DOHH2 (cell line): ENCODE measurements around the gene SLC25A42.

Experiments used
- H3F3A ChIP-seq: fragments of 200-600 bp; sonication (generic), shearing (Covaris generic); 2 replicates; pipeline ENCODE4 v1.6.0; 2016; ENCODE audit warnings: antibody characterized with exemption, mild to moderate bottlenecking; ENCODE audit not compliant: control insufficient read depth, insufficient read depth
- H3K27ac ChIP-seq: fragments of 200-600 bp; sonication (generic); 2 replicates; pipeline ENCODE4 v1.5.1; 2014; ENCODE audit warnings: low read depth, mild to moderate bottlenecking, low read length, moderate library complexity
- H3K27me3 ChIP-seq: fragments of 200-600 bp; sonication (generic); 2 replicates; pipeline ENCODE4 v1.6.1; 2014; ENCODE audit warnings: mild to moderate bottlenecking, low read length, mixed read lengths; ENCODE audit not compliant: control insufficient read depth
- H3K36me3 ChIP-seq: fragments of 200-600 bp; sonication (generic); 2 replicates; pipeline ENCODE4 v1.6.1; 2014; ENCODE audit warnings: mild to moderate bottlenecking, low read length, moderate library complexity, mixed read lengths; ENCODE audit not compliant: control insufficient read depth
- H3K4me1 ChIP-seq: fragments of 200-600 bp; sonication (generic); 2 replicates; pipeline ENCODE4 v1.6.1; 2014; ENCODE audit warnings: mild to moderate bottlenecking, low read length, mixed read lengths; ENCODE audit not compliant: control insufficient read depth
- H3K4me2 ChIP-seq: fragments of 200-600 bp; sonication (generic); 2 replicates; pipeline ENCODE4 v1.6.0; 2014; ENCODE audit warnings: mild to moderate bottlenecking, low read length, moderate library complexity
- H3K4me3 ChIP-seq: fragments of 200-600 bp; sonication (generic); 2 replicates; pipeline ENCODE4 v1.5.1; 2014; ENCODE audit warnings: mild to moderate bottlenecking, low read length, mixed read lengths
- H3K79me2 ChIP-seq: fragments of 200-600 bp; sonication (generic); 2 replicates; pipeline ENCODE4 v1.6.1; 2014; ENCODE audit warnings: mild to moderate bottlenecking, low read length, mixed read lengths; ENCODE audit not compliant: control insufficient read depth
- H3K9me2 ChIP-seq: fragments of 200-600 bp; sonication (generic); replicated peaks from 2 replicates; pipeline ENCODE4 v1.6.1; 2014; ENCODE audit warnings: mild to moderate bottlenecking, low read length, mixed read lengths; ENCODE audit not compliant: control insufficient read depth
- H3K9me3 ChIP-seq: fragments of 200-600 bp; sonication (generic); 2 replicates; pipeline ENCODE4 v1.6.1; 2014; ENCODE audit warnings: antibody characterized with exemption, low read length, mixed read lengths; ENCODE audit not compliant: control insufficient read depth, insufficient read depth
- H4K20me1 ChIP-seq: fragments of 200-600 bp; sonication (generic); 2 replicates; pipeline ENCODE4 v1.6.0; 2014; ENCODE audit warnings: low read depth, mild to moderate bottlenecking, antibody characterized with exemption, low read length, moderate library complexity; ENCODE audit not compliant: control insufficient read depth, insufficient read depth
- EZH2phosphoT487 ChIP-seq: fragments of 200-600 bp; sonication (generic); IDR thresholded peaks from 2 replicates; pipeline ENCODE4 v1.6.1; 2017; ENCODE audit warnings: borderline replicate concordance, mild to moderate bottlenecking, antibody characterized with exemption, low read length, moderate library complexity, mixed read lengths
- TF ChIP-seq, protein P1 (sequence below): fragments of 200-600 bp; sonication (generic); IDR thresholded peaks from one replicate; pipeline ENCODE4 v1.5.1; 2014; ENCODE audit warnings: antibody characterized with exemption, mild to moderate bottlenecking, low read depth, low read length; ENCODE audit not compliant: poor library complexity, severe bottlenecking

Gene SLC25A42

GRCh38 chr19:19110410-19111135 is 46.8 kb downstream of the SLC25A42 start:
- H3F3A ChIP-seq: no peaks in the 10 kb centered on the region
- no peaks in the 10 kb centered on the region for H3K9me2 ChIP-seq
- H3K27ac ChIP-seq: no peak overlapping the region
- no peaks in the 10 kb centered on the region for H3K4me1 ChIP-seq
- no peaks in the 10 kb centered on the region for H3K79me2 ChIP-seq
- TF ChIP-seq, protein P1, sequence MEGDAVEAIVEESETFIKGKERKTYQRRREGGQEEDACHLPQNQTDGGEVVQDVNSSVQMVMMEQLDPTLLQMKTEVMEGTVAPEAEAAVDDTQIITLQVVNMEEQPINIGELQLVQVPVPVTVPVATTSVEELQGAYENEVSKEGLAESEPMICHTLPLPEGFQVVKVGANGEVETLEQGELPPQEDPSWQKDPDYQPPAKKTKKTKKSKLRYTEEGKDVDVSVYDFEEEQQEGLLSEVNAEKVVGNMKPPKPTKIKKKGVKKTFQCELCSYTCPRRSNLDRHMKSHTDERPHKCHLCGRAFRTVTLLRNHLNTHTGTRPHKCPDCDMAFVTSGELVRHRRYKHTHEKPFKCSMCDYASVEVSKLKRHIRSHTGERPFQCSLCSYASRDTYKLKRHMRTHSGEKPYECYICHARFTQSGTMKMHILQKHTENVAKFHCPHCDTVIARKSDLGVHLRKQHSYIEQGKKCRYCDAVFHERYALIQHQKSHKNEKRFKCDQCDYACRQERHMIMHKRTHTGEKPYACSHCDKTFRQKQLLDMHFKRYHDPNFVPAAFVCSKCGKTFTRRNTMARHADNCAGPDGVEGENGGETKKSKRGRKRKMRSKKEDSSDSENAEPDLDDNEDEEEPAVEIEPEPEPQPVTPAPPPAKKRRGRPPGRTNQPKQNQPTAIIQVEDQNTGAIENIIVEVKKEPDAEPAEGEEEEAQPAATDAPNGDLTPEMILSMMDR: peak; percentile 57
- TF ChIP-seq EZH2phosphoT487: no peak
- no peak overlapping the region for H3K4me3 ChIP-seq
- no peaks in the 10 kb centered on the region for H3K27me3 ChIP-seq
- H3K4me2 ChIP-seq: no peak overlapping the region
- no peaks in the 10 kb centered on the region for H4K20me1 ChIP-seq
- no peaks in the 10 kb centered on the region for H3K9me3 ChIP-seq
- no peaks in the 10 kb centered on the region for H3K36me3 ChIP-seq

GRCh38 chr19:19111136-19111835 is 47.5 kb downstream of the SLC25A42 start:
- no peak overlapping the region for H3K27ac ChIP-seq
- H3K4me2 ChIP-seq: no peak overlapping the region
- no peaks in the 10 kb centered on the region for H3K36me3 ChIP-seq
- H3K27me3 ChIP-seq: no peaks in the 10 kb centered on the region
- H3K4me1 ChIP-seq: no peaks in the 10 kb centered on the region
- no peak overlapping the region for H3K4me3 ChIP-seq
- no peaks in the 10 kb centered on the region for H3K9me3 ChIP-seq
- TF ChIP-seq, protein P1: no peak
- no peak for TF ChIP-seq EZH2phosphoT487
- no peaks in the 10 kb centered on the region for H4K20me1 ChIP-seq
- no peaks in the 10 kb centered on the region for H3K79me2 ChIP-seq
- H3F3A ChIP-seq: no peaks in the 10 kb centered on the region
- no peaks in the 10 kb centered on the region for H3K9me2 ChIP-seq

- Histone ChIP-seq H3K79me2 (no peaks in the 10 kb centered on the region), H3K4me2 (no peak overlapping the region), H3K4me1 (no peaks in the 10 kb centered on the region), H3K9me2 (no peaks in the 10 kb centered on the region), H4K20me1 (no peaks in the 10 kb centered on the region), H3K27me3 (no peaks in the 10 kb centered on the region), H3K9me3 (no peaks in the 10 kb centered on the region), H3K27ac (no peak overlapping the region), H3F3A (no peaks in the 10 kb centered on the region), H3K36me3 (no peaks in the 10 kb centered on the region), H3K4me3 (no peak overlapping the region)
- TF ChIP-seq EZH2phosphoT487: no peak
- TF ChIP-seq, protein P1: no peak
Observed at GRCh38 chr19:19111967-19112580, 48.3 kb downstream of the SLC25A42 start.
